PC-9 (cell line): ENCODE results near the gene FAM149A.

Experiments
- CTCF ChIP-seq: fragments of 200-600 bp; sonication (generic); conservative IDR thresholded peaks from 2 replicates; pipeline ENCODE4 v1.6.1; 2017; ENCODE audit warnings: mixed run types, antibody characterized with exemption, mild to moderate bottlenecking, moderate library complexity
- EZH2 ChIP-seq: fragments of 200-600 bp; sonication (generic); IDR thresholded peaks from 2 replicates; pipeline ENCODE4 v1.8.0; 2017; ENCODE audit warnings: antibody characterized with exemption, low read depth

DNA sequence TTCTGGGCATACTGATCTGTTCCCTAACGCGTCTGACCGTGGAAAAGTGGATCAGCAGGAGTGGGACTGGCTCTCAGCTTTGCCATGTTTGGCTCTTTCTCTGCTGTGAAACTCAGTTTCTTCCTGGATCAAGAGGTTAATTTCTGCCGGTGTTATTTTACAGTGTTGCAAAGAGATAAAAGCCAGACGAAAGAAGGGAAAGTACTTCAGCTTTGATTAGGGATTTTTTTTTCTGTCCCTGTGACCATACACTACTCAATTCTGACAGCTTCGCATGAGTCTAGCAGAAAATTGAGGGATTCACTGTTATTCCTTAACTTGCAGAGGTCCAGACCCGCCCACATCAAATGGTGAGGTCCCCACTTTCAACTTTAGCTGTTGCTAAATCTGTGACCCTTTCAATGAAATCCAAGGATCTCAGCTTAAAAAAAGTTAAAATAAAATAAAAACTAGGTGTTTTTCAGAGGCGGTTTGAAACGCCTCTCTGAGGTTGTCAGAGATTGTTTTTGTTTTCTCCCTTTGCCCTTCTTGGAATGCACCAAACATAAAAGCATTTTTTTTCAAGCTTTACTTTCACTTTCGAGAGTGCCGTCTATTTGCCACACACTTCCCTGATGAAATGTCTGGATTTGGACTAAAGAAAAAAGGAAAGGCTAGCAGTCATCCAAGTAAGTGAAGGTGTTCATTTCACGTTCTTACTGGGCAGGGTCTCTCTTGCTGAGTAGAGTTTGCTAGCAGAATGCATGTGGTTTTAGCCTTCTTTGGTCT is 35.7 kb upstream of the FAM149A start, which contains the start of gene TLR3:
- no peak for TF ChIP-seq CTCF
- no peak for TF ChIP-seq EZH2
